Tibial artery (tissue), 4 donors: ENCODE measurements around the gene FAM236C.
"Not testable (repeated sequence)": the region's sequence is repeated elsewhere in the genome, so short reads cannot be mapped to it uniquely, and the experiment has no call there.

Experiments used
- DNase-seq, 2 donors: peaks; one replicate each; pipeline ENCODE4 v3.0.0-alpha.2; 2019
- H3K27ac ChIP-seq, 2 donors: fragments of 200-600 bp; sonication (generic) in 1 of 2; 1 replicate in 1 of 2; 2 replicates in 1 of 2; pipeline ENCODE4 v1.5.1; 2018 to 2019; ENCODE audit warnings: mild to moderate bottlenecking in 1 of 2
- H3K27me3 ChIP-seq, 2 donors: fragments of 200-600 bp; sonication (generic) in 1 of 2; one replicate each; pipeline versions ENCODE4 v1.5.1 to v1.6.0; 2016 to 2019
- H3K36me3 ChIP-seq, 3 donors: fragments of 200-600 bp; sonication (generic) in 2 of 3; one replicate each; pipeline ENCODE4 v1.5.1; 2016 to 2019; ENCODE audit warnings: mild to moderate bottlenecking in 2 of 3
- H3K4me1 ChIP-seq, 4 donors: fragments of 200-600 bp; sonication (generic) in 2 of 4; 1 replicate in 3 of 4; 2 replicates in 1 of 4; pipeline ENCODE4 v1.5.1; 2016 to 2019
- H3K4me3 ChIP-seq, 2 donors: fragments of 200-600 bp; sonication (generic) in 1 of 2; 1 replicate in 1 of 2; 2 replicates in 1 of 2; pipeline ENCODE4 v1.5.1; 2018 to 2019; ENCODE audit warnings: mild to moderate bottlenecking in 2 of 2
- H3K9me3 ChIP-seq, 3 donors: fragments of 200-600 bp; sonication (generic) in 1 of 3; one replicate each; pipeline ENCODE4 v1.5.1; 2016 to 2019
- intact Hi-C: fragments of 100-400 bp; cut with DNase I; formaldehyde crosslinking; loops from one replicate; pipeline ENCODE4 v1.15.0; 2023; ENCODE audit warnings: low total_unique reads

FAM236C gene

DNA sequence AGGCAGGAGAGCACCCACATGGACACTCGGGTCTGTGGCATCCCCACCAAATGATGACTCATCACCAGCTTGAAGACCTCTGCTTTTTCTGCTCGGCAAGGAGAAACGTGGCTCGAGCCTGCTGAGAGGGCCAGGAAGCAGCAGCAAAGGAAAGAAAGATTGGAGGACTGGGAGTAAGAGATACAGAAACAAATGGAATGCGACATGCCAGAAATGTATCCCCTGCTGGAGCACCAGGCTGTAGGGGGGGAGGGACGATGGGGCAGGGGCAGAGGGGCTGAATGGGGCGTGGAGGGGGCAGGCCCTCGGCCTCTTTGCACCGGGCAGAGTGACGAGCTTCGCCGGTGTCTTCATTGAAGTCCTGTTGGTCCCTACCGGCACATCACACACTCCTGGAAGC is at the start of gene FAM236C:
FAM236C (plus strand) TSS at position 301 of the 400 bp plus-strand sequence. CDS start 100 bp downstream, outside the sequence.
- H3K4me1 ChIP-seq, H3K9me3 ChIP-seq, H3K36me3 ChIP-seq, H3K4me3 ChIP-seq, H3K27me3 ChIP-seq, intact Hi-C loops, H3K27ac ChIP-seq, DNase-seq: not testable (repeated sequence)

DNA sequence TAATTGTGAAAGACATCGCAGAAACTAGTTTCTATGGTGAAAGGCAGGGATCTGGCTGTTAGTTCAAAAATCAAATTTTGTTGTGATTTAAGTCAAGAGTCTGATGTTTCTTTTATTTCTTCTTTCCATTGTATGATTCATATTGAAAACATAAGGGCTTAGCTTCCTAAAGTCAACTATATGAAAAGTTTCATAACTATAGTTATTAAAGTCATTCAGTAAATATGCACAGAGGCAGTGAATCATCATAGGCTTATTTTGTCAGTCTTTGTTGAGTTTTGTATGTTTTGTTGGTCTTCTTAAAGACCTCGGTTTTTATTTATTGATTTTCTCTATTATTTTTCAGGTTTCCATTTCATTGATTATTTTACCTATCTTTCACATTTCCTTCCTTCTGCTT is 29.5 kb upstream of the FAM236C start:
- H3K27ac ChIP-seq, intact Hi-C loops, H3K36me3 ChIP-seq, H3K4me1 ChIP-seq, H3K27me3 ChIP-seq, DNase-seq, H3K9me3 ChIP-seq, H3K4me3 ChIP-seq: not testable (repeated sequence)

DNA sequence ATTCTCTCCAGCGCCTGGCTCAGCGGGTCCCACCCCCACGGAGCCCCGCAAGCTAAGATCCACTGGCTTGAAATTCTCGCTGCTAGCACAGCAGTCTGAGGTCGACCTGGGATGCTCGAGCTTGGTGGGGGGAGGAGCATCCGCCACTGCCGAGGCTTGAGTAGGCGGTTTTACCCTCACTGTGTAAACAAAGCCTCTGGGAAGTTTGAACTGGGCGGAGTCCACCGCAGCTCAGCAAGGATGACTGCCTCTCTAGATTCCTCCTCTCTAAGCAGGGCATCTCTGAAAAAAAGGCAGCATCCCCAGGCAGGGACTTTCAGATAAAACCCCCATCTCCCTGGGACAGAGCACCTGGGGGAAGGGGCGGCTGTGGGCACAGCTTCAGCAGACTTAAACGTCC is 22.7 kb upstream of the FAM236C start:
- H3K4me1 ChIP-seq, DNase-seq, H3K27ac ChIP-seq, H3K4me3 ChIP-seq, H3K9me3 ChIP-seq, H3K27me3 ChIP-seq, intact Hi-C loops, H3K36me3 ChIP-seq: not testable (repeated sequence)

DNA sequence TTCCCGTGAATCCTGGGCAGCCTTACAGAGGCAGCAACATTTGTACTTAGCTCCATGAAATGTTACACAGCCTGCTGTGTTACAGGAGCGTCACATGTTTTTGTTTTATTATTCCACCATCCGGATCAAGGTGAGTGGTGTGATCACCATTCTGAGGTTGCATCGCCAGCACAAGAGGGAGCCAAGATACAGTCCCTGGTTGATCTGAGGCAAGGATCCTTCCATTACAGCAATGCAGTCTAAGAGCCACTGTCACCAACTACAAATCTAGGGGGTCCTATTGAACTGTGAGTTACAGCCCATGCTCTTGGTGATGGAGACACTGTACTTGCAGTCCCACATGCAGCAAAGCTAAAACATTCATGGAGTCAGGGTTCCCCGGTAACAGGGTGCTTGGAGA is 3.7 kb downstream of the FAM236C start:
- not testable (repeated sequence) for DNase-seq, H3K4me1 ChIP-seq

DNA sequence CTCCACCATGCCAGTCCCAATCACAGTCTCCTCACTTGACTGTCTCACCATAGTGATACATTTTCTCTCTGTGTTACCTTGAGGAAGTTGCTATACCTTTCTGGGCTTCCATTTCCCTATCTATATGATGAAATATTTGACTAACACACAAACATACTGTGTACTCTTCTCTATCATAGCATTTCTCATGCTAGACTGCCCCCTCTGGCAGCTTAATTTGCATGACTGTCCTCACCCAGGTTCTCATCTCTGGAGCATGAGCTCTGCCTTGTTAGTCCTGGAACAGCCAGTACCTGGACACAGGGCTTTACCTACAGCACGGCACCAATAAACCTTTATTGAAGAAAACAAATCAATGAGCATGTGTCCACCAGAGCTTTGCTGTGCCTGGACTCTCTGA is 19.9 kb downstream of the FAM236C start:
- H3K36me3 ChIP-seq, H3K4me1 ChIP-seq, H3K27me3 ChIP-seq, intact Hi-C loops, H3K27ac ChIP-seq, H3K9me3 ChIP-seq, DNase-seq, H3K4me3 ChIP-seq: not testable (repeated sequence)

More for the DNA sequence above, 3.7 kb downstream of the FAM236C start:
- H3K9me3 ChIP-seq, H3K4me3 ChIP-seq, intact Hi-C loops, H3K27me3 ChIP-seq, H3K27ac ChIP-seq, H3K36me3 ChIP-seq: not testable (repeated sequence)

DNA sequence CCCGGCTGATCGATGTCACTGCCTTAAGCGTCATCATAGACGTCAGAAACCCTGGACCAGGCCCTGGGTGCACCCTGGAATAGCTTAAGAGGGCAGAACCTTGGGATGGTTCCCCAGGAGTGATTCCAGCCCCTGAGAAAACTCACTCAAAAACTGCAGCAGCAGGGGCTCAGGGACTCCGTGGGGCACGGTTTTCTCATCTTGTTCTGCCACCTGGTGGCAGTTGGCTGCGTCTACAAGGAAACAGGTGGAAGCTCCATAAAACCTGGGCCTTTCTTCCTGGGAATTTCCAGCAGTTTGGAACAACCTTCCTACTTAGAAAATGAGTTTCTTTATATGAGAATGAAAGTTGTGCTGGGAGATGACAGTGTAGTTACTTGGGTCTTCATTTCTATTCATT is 24.0 kb downstream of the FAM236C start:
- H3K4me1 ChIP-seq, H3K27me3 ChIP-seq, DNase-seq, H3K9me3 ChIP-seq, intact Hi-C loops, H3K27ac ChIP-seq, H3K4me3 ChIP-seq, H3K36me3 ChIP-seq: not testable (repeated sequence)

DNA sequence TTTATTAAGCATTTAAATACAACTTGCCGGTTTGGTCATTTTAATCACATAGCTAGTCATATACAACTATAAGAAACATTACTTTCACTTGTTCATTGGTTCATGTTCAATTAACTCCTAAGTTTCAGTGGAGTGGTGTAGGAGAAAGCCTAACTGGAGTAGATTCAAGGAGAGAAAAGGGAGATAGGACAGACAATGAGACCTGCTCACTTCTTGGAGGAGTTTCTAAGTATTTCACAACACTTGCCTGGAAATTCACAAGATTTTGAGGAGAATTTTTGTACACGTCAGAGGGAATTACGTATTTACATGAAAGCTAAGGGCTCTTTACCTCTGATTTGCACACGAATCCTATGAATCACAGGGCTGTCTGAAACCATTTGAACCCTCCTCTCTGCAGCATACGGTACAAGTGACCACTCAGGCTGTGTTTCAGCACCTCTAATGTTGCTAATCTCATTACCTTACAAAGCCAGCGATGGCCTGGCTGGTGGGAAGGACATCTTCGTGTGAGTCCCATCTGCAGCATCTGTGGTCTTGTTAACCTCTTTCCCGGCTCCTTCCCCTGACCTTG is 24.6 kb downstream of the FAM236C start:
- H3K4me3 ChIP-seq, H3K4me1 ChIP-seq, DNase-seq, H3K27ac ChIP-seq, H3K36me3 ChIP-seq, H3K9me3 ChIP-seq, H3K27me3 ChIP-seq, intact Hi-C loops: not testable (repeated sequence)

DNA sequence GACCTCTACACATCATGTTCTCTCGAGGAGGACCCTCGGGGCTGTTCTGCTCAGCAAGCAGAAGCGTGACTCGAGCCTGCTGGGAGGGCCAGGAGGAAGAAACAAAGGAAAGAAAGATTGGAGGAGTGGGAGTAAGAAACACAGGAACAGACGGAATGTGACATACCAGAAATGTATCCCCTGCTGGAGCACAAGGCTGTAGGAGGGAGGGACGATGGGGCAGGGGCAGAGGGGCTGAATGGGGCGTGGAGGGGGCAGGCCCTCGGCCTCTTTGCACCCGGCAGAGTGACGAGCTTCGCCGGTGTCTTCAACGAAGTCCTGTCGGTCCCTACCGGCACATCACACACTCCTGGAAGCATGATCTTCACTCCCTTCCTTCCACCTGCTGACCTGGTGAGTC is 25.5 kb downstream of the FAM236C start, which contains the start of gene FAM236A:
FAM236A (plus strand) TSS at position 301 of the 400 bp plus-strand sequence; CDS start at position 358, 57 bp downstream.
- H3K36me3 ChIP-seq, H3K4me1 ChIP-seq, H3K9me3 ChIP-seq, H3K4me3 ChIP-seq, intact Hi-C loops, H3K27ac ChIP-seq, DNase-seq, H3K27me3 ChIP-seq: not testable (repeated sequence)

DNA sequence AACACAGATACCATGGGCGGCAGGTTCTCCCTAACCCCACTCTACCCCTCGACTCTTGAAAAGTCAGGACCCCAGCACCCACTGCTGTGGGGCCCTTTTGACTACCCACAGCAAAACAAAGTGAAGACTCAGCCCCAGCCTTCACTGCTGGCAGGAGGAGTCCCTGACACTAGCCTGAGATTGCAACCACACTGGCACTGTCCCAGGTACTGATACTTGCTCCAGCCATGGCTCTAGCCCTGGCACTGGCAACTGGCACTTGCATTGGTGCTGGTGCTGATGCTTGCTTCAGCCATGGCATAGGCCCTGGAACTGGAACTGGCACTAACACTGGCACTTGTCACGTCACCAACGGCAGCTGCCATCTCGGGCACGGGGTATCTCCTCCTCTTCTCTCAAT is 29.9 kb downstream of the FAM236C start:
- H3K9me3 ChIP-seq, H3K36me3 ChIP-seq, H3K4me1 ChIP-seq, H3K27ac ChIP-seq, H3K27me3 ChIP-seq, DNase-seq, H3K4me3 ChIP-seq, intact Hi-C loops: not testable (repeated sequence)

DNA sequence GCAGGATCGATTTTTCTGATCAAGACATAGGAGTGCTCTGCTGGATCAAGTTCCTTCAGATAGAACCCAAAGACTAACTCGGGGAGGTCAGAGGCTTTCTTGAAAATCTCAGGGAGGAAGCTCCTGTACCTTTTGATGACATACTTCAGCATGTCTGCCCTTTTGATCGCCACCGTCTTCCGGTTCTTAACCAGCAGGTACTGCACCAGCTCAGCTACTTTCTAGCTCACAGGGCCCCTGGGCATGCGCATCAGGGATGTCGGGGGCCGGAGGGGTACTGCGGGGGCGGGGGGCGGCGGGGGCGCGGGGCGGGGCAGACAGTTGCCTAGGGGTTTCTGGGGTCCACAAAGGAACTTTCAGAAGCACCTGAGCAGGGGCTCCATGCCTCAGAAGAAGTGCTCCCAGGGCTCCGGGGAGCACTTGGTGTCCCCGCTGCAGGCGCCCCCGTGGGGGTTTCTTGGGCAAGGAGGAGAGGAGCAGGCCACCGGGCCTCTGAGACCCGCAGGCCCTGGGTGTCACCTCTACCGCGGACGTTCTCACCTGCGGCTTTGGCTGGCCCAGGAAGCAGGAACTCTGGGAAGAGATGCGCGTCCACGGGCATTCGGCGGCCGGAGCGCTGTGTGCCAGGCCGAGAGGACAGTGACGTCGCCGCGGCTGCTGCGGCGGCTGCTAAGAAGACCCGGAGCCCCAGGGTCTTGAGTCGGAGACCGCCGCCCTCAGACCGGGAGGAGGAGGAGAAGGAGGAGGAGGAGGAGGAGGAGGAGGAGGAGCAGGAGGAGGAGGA is 30.8 kb downstream of the FAM236C start:
- H3K9me3 ChIP-seq, H3K4me3 ChIP-seq, H3K27me3 ChIP-seq, H3K27ac ChIP-seq, H3K4me1 ChIP-seq, H3K36me3 ChIP-seq, DNase-seq, intact Hi-C loops: not testable (repeated sequence)

DNA sequence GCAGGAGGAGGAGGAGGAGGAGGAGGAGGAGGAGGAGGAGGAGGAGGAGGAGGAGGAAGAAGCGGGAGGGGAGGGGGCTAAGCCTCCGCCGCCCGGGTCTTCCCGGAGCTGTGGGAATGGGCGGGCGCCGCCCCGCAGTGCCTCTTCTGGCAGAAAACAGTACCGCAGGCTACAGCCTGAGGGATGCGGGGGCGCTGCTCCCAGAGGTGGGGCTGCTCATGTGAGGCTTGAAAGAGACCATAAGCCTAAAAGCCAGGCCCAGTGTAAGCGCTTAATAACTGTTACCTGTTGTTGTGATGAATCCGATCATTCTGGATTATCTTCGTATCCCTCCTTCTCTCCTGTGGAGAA is 31.4 kb downstream of the FAM236C start, which contains the start of gene DMRTC1:
DMRTC1 (minus strand) TSS at position 19 of the 351 bp plus-strand sequence. CDS start 68,143 bp downstream, outside the sequence.
- H3K27me3 ChIP-seq, H3K4me1 ChIP-seq, DNase-seq, H3K9me3 ChIP-seq, H3K36me3 ChIP-seq, H3K27ac ChIP-seq, intact Hi-C loops, H3K4me3 ChIP-seq: not testable (repeated sequence)

DNA sequence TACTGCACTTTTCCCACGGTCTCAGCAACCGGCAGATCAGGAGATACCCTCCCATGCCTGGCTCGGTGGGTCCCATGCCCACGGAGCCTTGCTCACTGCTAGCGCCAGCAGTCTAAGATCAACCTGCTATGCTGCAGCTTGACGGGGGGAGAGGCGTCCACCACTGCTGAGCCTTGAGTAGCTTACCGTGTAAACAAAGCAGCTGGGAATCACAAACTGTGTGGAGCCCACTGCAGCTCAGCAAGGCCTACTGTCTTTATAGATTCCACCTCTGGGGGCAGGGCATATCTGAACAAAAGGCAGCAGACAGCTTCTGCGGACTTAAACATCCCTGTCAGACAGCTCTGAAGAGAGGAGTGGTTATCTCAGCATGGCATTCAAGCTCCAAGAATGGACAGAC is 47.6 kb downstream of the FAM236C start:
- H3K27ac ChIP-seq, H3K36me3 ChIP-seq, intact Hi-C loops, H3K9me3 ChIP-seq, H3K4me3 ChIP-seq, DNase-seq, H3K4me1 ChIP-seq, H3K27me3 ChIP-seq: not testable (repeated sequence)
